NCI-H2196 treated with DMSO at 0.1 percent for 48 hours (cell line): Measurements from ENCODE around the gene RPS4Y1.
A peak's percentile ranks its signal among the peaks of the same experiment; 100 is the strongest.
"Not testable (repeated sequence)": the region's sequence is repeated elsewhere in the genome, so short reads cannot be mapped to it uniquely, and the experiment has no call there.

Source experiments
- DNase-seq: peaks from one replicate; lab custom pipeline; 2025; ENCODE audit not compliant: unreplicated experiment; lab: John Stamatoyannopoulos, UW

Gene RPS4Y1

DNA sequence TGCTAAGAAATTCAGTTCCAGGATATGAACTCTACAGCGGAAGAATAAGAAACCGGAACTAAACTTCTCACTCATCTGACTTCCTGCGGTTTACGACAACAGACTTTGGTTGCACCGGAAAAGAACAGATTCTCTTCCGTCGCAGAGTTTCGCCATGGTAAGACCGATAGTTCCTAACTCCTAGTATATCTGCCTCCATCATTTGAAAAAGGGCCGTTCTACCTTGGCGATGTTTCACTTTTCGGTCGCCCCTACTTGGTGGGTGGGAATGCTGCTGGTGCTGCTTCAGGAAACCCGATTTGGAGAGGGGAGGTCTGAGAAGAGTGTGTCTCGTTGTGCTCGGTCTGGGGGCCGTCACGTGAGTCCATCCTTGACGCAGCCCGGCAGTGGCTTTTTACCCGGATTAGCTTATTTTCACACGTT is at the start of gene RPS4Y1:
Gene RPS4Y1 (plus strand): TSS at position 132 of the 423 bp plus-strand sequence. CDS start 23 bp downstream, at position 155.
- DNase-seq, result peak; percentile 63

DNA sequence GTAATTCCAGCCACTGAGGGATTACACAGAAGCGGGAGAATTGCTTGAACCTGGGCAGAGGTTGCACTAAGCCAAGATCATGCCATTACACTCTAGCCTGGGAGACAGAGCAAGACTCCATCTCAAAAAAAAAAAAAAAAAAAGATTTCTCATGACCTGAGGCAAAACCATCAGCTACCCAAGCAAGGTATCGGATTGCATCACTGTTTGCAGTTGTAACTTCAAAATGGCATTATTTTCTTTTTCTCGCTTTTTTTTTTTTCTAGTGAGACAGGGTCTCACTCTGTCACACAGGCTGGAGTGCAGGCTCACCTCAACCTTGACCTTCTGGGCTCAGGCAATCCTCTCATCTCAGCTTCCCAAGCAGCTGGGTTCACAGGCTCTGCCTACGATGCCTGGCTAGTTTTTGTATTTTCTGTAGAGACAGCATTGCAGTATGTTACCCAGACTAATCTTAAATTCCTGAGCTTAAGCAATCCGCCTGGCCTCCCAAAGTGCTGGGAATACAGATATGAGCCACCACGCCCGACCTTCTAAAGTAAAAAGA is 44.4 kb upstream of the RPS4Y1 start:
- DNase-seq, result no peak

DNA sequence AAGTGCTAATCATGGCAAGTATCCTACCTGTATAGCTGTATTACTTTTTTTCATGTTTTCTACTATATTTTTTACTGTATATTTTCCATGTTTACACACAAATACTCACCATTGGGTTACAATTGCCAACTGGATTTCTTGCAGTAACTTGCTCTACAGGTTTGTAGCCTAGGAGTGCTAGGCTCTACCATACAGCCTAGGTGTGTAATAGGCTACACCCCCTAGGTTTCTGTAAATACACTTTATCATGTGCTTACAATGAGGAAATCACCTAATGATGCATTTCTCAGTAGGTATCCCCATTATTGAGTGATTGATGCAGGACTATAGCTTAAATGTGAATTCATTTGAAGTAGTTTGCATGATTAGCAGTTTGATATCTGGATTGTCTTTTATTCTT is 43.4 kb upstream of the RPS4Y1 start:
- no peak for DNase-seq

DNA sequence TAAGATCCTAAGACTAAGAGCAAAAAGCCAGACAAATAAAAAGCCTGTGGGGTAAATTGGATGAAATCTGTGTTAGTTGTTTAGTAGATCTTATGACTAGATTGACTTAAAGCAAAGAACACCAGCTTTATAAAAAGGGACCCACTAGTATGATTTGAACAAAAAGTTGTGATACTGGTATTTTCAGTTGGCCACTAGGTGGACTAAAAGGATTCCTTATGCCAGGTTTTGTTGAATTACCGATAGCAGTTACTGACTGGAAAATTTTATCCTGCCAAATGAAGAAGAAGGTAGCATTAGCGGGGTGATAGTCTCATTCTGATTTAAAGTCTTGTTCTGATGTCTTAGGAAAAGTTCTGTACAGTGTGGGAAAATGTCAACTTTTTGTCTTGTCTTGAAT is 41.2 kb upstream of the RPS4Y1 start:
- no peak for DNase-seq

DNA sequence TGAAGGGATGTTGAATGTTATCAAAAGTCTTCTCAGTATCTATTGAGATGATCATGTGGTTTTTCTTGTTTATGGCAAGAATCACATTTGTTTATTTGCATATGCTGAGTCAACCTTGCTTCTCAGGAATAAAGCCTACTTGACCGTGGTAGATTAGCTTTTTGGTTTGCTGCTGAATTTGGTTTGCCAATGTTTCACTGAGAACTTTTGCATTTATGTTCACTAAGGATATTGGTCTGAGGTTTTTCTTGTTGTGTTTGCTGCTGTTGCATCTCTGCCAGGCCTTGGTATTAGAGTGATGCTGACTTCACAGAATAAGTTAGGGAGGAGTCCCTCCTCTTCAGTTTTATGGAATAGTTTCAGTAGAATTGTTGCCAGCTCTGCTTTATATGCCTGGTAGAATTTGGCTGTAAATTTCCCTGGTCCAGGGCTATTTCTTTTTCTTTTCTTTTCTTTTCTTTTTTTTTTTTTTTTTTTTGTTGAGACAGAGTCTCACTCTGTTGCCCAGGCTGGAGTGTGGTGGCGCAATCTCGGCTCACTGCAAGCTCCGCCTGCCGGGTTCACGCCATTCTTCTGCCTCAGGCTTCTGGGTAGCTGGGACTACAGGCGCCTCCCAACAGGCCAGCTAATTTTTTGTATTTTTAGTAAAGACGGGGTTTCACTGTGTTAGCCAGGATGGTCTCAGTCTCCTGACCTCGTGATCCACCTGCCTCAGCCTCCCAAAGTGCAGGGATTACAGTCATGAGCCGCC is 24.1 kb upstream of the RPS4Y1 start:
- not testable (repeated sequence) for DNase-seq

DNA sequence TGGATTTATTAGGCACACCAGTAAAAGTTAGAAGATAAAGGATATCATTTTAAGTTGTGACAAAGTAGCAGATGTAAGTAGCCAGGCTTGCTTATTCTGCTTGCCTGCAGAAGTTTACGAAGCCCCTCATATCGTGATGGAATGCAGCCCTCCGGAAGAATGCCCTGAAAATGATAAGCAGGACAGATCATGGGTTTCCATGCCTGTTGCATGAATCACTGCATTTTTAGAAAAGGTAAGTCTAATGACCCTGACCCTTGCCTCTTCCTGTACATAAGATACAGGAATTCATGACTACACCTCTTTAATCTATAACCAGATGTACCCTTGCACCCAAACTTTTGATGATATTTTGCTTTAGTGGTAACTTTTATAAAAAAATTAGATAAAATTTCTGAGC is 16.9 kb upstream of the RPS4Y1 start:
- no peak for DNase-seq

- no peak for DNase-seq
These were observed 12.9 kb upstream of the RPS4Y1 start for GRCh38 chrY:2828497-2828896.

DNA sequence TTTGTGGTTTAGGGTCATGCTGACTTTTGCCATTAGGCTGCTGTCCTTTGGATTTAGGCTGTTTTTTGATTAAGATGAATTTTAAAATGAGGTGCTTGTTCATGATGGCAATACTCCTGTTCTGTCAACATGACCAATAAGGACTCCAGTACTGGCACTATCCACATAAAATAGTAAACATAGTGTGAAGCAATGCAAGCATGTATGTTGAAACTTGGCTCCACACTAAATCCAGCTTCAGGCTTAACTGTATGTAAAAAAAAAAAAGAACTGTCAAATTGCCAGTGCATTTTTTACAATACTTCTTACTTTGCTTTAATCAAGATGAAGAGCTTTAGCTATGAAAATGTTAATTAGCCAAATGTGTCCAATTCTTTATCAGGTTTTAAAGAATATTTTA is 6.2 kb upstream of the RPS4Y1 start:
- DNase-seq, result no peak

DNA sequence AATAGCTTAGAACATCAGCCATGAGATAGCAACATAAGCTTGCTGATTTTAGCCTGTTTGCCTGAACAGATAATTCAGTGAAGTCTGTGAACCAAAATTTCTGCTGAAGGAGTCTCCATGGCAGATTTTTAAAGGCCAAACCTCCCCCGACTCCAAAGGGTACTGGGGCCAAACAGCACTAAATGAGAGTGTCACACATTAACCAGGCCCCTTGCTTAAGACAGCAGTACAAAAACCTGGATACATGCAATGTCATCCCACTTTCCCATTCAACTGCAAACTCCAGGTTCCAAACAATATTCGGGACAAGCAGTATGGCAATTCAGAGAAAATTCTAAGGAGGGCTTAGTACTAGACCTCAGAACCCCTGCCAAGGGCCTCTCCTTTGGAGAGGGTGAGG is 4.3 kb upstream of the RPS4Y1 start:
- no peak for DNase-seq

GRCh38 chrY:2837932-2838331 is 3.5 kb upstream of the RPS4Y1 start:
- DNase-seq, result no peak

GRCh38 chrY:2846791-2847190 is 5.4 kb downstream of the RPS4Y1 start:
- DNase-seq, result no peak

DNA sequence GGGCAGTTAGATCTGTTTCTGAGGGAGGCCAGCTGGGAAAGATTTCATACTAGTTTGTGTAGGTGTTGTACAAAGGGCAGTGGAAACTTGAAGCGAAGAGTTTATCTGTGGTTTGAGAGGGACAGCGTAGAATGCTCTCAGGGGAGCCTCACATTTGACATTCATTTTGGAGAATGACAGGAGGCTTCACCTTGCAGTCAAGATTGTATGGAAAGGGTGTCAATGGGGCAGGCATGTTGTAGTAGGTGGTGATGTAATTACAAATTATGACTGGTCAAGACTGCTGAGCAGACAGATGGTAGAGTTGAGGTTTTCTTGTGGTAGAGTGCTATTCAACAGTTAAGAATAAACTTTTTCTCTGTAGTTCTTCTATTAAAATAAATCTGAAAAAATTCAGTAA is 7.0 kb downstream of the RPS4Y1 start:
- no peak for DNase-seq

DNA sequence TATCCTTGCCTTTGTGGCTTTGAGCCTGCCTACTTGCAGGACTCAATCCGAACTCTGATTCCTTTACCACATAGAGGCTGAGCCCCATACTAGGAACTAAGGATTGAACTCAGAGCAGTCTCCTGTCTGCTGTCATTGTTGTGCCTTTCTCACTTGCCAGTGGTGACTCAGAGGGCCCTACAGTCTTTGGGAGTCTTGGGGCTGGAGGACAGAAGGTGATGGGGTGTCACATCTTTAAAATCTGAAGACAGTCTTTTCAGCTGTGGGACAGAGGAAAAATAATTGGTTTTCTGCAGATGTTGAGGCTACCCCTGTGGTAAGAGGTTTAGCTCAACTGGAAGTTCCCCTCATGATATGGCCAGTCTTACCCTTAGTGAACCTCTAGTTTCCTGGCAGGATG is 8.0 kb downstream of the RPS4Y1 start:
- DNase-seq, result no peak

GRCh38 chrY:2854145-2854774 is 12.9 kb downstream of the RPS4Y1 start:
- DNase-seq, result no peak

DNA sequence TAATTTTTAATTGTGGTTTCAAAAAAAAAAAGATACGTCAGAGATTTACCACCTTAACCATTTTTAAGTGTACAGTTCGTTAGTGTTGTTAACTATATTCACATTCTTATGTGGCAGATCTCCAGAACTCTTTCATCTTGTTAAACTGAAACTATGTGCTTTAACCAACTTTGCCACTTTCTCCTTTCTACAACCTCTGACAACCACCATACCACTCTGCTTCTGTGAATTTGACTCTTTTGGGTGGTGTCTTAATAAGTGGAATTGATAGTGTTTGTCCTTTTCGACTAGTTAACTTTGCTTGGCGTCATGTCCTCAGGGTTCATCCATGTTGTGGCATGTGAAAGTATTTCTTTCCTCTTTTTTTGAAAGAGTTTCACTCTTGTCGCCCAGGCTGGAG is 15.7 kb downstream of the RPS4Y1 start:
- no peak for DNase-seq

GRCh38 chrY:2857686-2858085 is 16.3 kb downstream of the RPS4Y1 start:
- no peak for DNase-seq

- no peak for DNase-seq
These were observed 18.4 kb downstream of the RPS4Y1 start for GRCh38 chrY:2859782-2860181.

DNA sequence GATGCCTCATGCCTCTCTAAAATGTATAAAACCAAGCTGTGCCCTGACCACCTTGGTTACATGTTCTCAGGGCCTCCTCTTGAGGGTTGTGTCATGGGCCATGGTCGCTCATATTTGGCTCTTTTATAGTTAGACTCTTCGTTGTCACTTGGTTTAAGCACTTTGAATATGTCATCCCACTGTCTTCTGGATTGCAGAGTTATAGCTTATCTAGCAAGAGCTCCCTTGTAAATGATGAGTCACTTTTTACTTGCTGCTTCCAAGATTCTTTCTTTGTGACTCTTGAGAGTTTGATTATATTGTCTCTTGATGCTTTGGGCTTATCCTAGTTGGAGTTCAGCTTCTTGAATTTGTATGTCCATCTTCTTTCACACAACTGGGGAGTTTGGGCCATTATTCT is 19.1 kb downstream of the RPS4Y1 start:
- no peak for DNase-seq

DNA sequence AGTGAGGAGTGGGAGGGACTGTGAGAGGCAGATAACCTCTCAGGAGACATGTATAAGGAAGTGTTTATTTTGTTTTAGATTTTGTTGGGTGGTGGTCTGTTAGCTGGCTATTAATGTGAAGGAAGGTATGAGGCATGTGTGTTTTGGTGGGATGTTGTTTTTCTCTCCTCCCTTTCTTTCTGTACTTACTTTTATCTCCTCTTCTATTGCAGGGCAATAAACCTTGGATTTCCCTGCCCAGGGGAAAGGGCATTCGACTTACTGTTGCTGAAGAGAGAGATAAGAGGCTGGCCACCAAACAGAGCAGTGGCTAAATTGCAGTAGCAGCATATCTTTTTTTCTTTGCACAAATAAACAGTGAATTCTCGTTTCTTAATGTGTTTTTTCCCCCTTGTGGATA is 25.2 kb downstream of the RPS4Y1 start:
- no peak for DNase-seq

- no peak for DNase-seq
These were observed 26.1 kb downstream of the RPS4Y1 start for GRCh38 chrY:2867469-2867868.

GRCh38 chrY:2868035-2868607 is 26.7 kb downstream of the RPS4Y1 start:
- no peak for DNase-seq

DNA sequence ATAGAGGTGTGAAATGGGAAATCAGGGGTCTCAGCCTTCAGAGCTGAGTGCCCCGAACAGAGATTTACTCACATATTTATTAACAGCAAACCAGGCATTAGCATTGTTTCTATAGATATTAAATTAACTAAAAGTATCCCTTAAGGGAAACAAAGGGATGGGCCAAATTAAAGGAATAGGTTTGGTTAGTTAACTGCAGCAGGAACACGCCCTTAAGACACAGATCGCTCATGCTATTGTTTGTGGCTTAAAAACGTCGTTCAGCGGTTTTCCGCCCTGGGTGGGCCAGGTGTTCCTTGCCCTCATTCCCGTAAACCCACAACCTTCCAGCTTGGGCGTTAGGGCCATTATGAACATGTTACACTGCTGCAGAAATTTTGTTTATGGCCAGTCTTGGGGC is 30.8 kb downstream of the RPS4Y1 start:
- not testable (repeated sequence) for DNase-seq
